Hepatocyte (in vitro differentiated cells): Measurements from ENCODE around the gene CARD14. TPM values are rescaled to one million over a fixed set of nuclear protein-coding genes. Genes with fewer than 3 reads are reported as not detected.

Experiments
- DNase-seq: peaks from one replicate; pipeline ENCODE4 v3.0.0-alpha.2; 2016; ENCODE audit warnings: low spot score
- H2AFZ ChIP-seq: fragments of 200-600 bp; sonication (generic); 2 replicates; pipeline ENCODE4 v1.6.0; 2016; ENCODE audit warnings: antibody characterized with exemption, mild to moderate bottlenecking
- H3K27ac ChIP-seq: fragments of 200-600 bp; sonication (generic); 2 replicates; pipeline ENCODE4 v1.5.1; 2016; ENCODE audit warnings: mild to moderate bottlenecking
- H3K27me3 ChIP-seq: fragments of 200-600 bp; sonication (generic); 2 replicates; pipeline ENCODE4 v1.6.1; 2016
- H3K36me3 ChIP-seq: fragments of 200-600 bp; sonication (generic); replicated peaks from 2 replicates; pipeline ENCODE4 v1.5.1; 2016; ENCODE audit warnings: low read depth; ENCODE audit not compliant: insufficient read depth
- H3K4me1 ChIP-seq: fragments of 200-600 bp; sonication (generic); 2 replicates; pipeline ENCODE4 v1.5.1; 2016; ENCODE audit warnings: mild to moderate bottlenecking, moderate library complexity; ENCODE audit not compliant: insufficient read depth
- H3K4me2 ChIP-seq: fragments of 200-600 bp; sonication (generic); 2 replicates; pipeline ENCODE4 v1.6.0; 2016
- H3K4me3 ChIP-seq: fragments of 200-600 bp; sonication (generic); 2 replicates; pipeline ENCODE4 v1.5.1; 2016; ENCODE audit warnings: mild to moderate bottlenecking
- H3K79me2 ChIP-seq: fragments of 200-600 bp; sonication (generic); 2 replicates; pipeline ENCODE4 v1.6.0; 2017; ENCODE audit warnings: mild to moderate bottlenecking
- H3K9me2 ChIP-seq: fragments of 200-600 bp; sonication (generic); replicated peaks from 2 replicates; pipeline ENCODE4 v1.6.0; 2017; ENCODE audit warnings: mild to moderate bottlenecking; ENCODE audit not compliant: insufficient read depth
- H3K9me3 ChIP-seq: fragments of 200-600 bp; sonication (generic); 2 replicates; pipeline ENCODE4 v1.5.1; 2016; ENCODE audit warnings: low read depth, mild to moderate bottlenecking
- H4K20me1 ChIP-seq: fragments of 200-600 bp; sonication (generic); 2 replicates; pipeline ENCODE4 v1.6.0; 2016; ENCODE audit warnings: mild to moderate bottlenecking; ENCODE audit not compliant: insufficient read depth, poor library complexity, severe bottlenecking
- CTCF ChIP-seq: fragments of 200-600 bp; sonication (generic); IDR thresholded peaks from 2 replicates; pipeline ENCODE4 v1.5.1; 2016; ENCODE audit warnings: antibody characterized with exemption, mild to moderate bottlenecking; ENCODE audit not compliant: poor library complexity
- EZH2 ChIP-seq: fragments of 200-600 bp; sonication (generic); IDR thresholded peaks from 2 replicates; pipeline ENCODE4 v1.6.1; 2016; ENCODE audit warnings: antibody characterized with exemption, mild to moderate bottlenecking, borderline replicate concordance
- EZH2phosphoT487 ChIP-seq: fragments of 200-600 bp; sonication (generic); IDR thresholded peaks from one replicate; pipeline ENCODE4 v1.6.1; 2018; ENCODE audit warnings: antibody characterized with exemption, mild to moderate bottlenecking, low read depth, moderate library complexity; ENCODE audit not compliant: unreplicated experiment, severe bottlenecking
- WGBS: methylation state at CpG from one replicate; pipeline ENCODE4 v1.1.6; 2016; ENCODE audit warnings: low lambda C conversion rate; ENCODE audit errors: missing lambda C conversion rate; 5-methylcytosine and 5-hydroxymethylcytosine counted together
- polyA plus RNA-seq: library from polyadenylated mRNA; unstranded; fragments of >200 nt; fragmentation: Nextera tagmentation; extraction: Ambion mirVana; gene quantifications from 2 replicates; pipeline ENCODE4 v1.2.1, GENCODE V29; 2016
- total RNA-seq: library from RNA; depleted of rRNA; stranded (reverse); fragments of >200 nt; gene quantifications from 2 replicates; pipeline ENCODE4 v1.2.3, GENCODE V29; 2014

Gene CARD14
- total and polyA plus RNA-seq, 2 experiments from 2014 or later = 0.17 TPM

- Histone ChIP-seq H3K9me2 (no peaks in the 10 kb centered on the region), H3K4me3 (no peak overlapping the region), H3K9me3 (no peaks in the 10 kb centered on the region), H3K27me3 (no peaks in the 10 kb centered on the region), H3K27ac (no peak overlapping the region), H4K20me1 (no peaks in the 10 kb centered on the region), H2AFZ (no peak overlapping the region), H3K36me3 (no peaks in the 10 kb centered on the region), H3K4me2 (no peak overlapping the region), H3K4me1 (peaks cover under 1% of the 10 kb centered on the region), H3K79me2 (peaks cover 7% of the 10 kb centered on the region)
- WGBS = 95% methylated on average over 14 of the region's 17 CpGs
- no peak for DNase-seq
- TF ChIP-seq CTCF = no peak
- TF ChIP-seq EZH2phosphoT487 = no peak
- no peak for TF ChIP-seq EZH2
Observed at GRCh38 chr17:80213643-80213975, 43.8 kb downstream of the CARD14 start.

- no peak for DNase-seq
- no peak overlapping the region for H3K4me2 ChIP-seq
- no peaks in the 10 kb centered on the region for H3K9me3 ChIP-seq
- peaks cover 12% of the 10 kb centered on the region for H3K79me2 ChIP-seq
- TF ChIP-seq CTCF (no peak), EZH2 (no peak), EZH2phosphoT487 (no peak)
- no peak overlapping the region for H3K27ac ChIP-seq
- H3K4me1 ChIP-seq = peaks cover 7% of the 10 kb centered on the region
- no peaks in the 10 kb centered on the region for H3K27me3 ChIP-seq
- no peaks in the 10 kb centered on the region for H3K9me2 ChIP-seq
- no peak overlapping the region for H2AFZ ChIP-seq
- H3K36me3 ChIP-seq = no peaks in the 10 kb centered on the region
- WGBS = 96% methylated on average over 47 of the region's 48 CpGs
- no peak overlapping the region for H3K4me3 ChIP-seq
- H4K20me1 ChIP-seq = no peaks in the 10 kb centered on the region
Observed at GRCh38 chr17:80214012-80214877, 44.4 kb downstream of the CARD14 start.

GRCh38 chr17:80214878-80215210, 45.0 kb downstream of the CARD14 start:
- no peaks in the 10 kb centered on the region for H3K9me3 ChIP-seq
- H3K4me2 ChIP-seq = no peak overlapping the region
- no peaks in the 10 kb centered on the region for H3K36me3 ChIP-seq
- no peak for DNase-seq
- no peak overlapping the region for H3K27ac ChIP-seq
- no peaks in the 10 kb centered on the region for H3K9me2 ChIP-seq
- no peaks in the 10 kb centered on the region for H3K27me3 ChIP-seq
- no peak overlapping the region for H3K4me3 ChIP-seq
- H3K79me2 ChIP-seq = peaks cover 15% of the 10 kb centered on the region
- no peak for TF ChIP-seq EZH2phosphoT487
- TF ChIP-seq CTCF = no peak
- TF ChIP-seq EZH2 = no peak
- 97% methylated on average over 15 of the region's 17 CpGs for WGBS
- peaks cover 10% of the 10 kb centered on the region for H3K4me1 ChIP-seq
- H2AFZ ChIP-seq = no peak overlapping the region
- no peaks in the 10 kb centered on the region for H4K20me1 ChIP-seq
